IPS-11a (cell line): ENCODE data around the gene PTPRD.
"Not testable (repeated sequence)": the region's sequence is repeated elsewhere in the genome, so short reads cannot be mapped to it uniquely, and the experiment has no call there.

Source experiments
- H3K4me3 ChIP-seq: one replicate; pipeline ENCODE4 v1.5.1; 2013; ENCODE audit warnings: low read depth, low read length, control low read depth

Gene PTPRD

DNA sequence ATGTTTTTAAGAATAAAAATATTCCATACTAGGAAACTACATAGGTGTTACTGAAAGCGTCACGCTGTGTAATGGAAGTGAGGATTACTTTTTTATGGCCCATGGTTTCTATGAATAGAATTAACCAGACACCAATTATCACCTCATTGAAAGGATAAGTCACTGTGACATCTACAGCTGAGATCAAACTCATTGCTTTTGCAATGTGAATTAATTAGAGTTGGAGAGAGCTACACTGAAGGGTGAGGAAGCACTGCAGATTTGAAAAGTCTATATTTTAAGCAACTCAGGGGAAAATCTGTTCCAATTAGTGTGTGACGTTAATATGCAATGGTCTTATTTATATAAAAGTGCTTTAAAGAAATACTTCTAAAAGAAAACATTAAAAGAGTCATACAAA, 1513.2 kb downstream of the PTPRD start:
- no peak overlapping the region for H3K4me3 ChIP-seq

DNA sequence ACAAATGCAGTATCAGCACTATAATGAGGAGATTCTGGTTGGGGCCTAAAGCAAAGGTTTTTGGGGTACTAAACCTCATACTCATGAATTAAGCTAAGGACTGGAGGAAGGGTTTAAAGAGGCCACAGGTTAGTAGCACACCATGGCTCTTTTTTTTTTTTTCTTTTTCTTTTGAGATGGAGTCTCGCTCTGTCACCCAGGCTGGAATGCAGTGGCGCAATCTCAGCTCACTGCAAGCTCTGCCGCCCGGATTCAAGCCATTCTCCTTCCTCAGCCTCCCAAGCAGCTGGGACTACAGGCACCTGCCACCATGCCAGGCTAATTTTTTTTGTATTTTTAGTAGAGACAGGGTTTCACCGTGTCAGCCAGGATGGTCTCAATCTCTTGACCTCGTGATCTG, 1515.5 kb downstream of the PTPRD start:
- not testable (repeated sequence) for H3K4me3 ChIP-seq

DNA sequence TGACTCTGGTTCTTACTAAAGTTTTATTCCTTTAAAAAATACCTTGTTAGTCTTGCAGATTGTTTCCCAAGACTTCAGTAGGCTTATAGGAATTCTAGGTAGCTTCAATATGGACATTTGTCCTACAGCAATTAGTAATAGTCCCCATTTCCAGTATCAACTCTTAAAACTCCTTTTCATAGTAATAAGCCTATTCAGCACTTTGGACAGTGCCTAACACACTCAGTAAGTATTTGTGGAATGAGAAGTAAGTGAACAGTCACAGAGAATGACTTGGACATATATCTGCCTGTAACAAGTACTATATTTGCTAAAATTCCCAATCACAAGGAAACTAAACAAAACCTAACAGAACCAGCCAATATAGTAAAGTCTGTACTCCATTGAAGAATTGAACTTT, 1521.4 kb downstream of the PTPRD start:
- H3K4me3 ChIP-seq = no peak overlapping the region

DNA sequence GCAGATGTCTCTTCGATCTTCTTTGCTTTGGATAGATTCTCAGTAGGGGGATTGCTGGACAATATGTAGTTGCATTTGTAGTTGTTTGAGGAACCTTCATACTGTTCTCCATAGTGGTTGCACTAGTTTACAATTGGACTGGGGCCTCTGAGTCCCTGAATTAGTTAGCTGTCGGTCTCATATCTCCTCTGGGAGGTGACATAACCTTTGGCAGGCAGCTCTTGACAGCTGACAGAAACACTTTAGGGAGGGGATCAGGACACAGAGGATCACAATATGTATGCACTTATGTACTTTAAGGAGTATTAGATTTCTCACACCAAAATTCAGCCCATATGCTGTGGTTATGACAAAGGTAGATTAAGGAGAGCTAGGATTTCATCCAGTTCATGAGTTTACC, 1533.3 kb downstream of the PTPRD start:
- H3K4me3 ChIP-seq = no peak overlapping the region

DNA sequence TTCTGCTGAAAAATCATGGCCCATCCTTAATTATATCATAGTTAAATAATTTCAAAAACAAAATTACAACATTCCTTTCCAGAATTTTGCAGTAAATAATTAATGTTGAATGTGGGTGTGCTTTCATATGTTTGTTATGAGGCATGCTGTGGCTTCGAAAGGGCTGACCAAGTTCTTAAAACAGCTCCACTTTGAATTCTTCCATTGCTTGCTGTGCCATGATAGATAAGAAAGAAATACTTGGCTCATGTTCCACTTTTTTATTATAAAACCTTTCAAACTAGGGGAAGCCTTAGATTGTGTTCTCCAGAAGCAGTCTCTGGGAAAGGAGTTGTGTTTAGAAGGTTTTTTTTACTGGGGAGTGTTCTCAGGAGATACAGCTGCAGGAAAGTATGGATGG, 1534.5 kb downstream of the PTPRD start:
- H3K4me3 ChIP-seq = no peak overlapping the region

DNA sequence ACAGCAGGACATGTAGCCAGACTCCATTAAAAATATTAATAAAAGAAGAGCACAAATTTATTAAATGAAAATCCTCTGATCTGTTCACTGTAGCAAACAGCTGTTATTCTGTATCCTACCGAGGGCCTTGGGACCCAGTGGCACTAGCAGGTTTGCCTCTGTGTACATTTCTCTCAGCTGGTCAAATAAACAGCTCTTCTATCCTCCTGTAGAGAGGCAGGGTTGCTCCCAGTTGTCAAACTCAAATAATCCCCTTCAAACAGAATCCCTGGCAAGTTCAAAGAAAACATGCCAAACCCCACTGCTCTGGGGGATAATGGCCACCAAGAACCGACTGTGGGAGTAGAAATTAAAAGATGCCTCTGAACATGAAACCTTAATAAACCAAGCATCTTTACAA, 1551.2 kb downstream of the PTPRD start:
- H3K4me3 ChIP-seq = no peak overlapping the region

DNA sequence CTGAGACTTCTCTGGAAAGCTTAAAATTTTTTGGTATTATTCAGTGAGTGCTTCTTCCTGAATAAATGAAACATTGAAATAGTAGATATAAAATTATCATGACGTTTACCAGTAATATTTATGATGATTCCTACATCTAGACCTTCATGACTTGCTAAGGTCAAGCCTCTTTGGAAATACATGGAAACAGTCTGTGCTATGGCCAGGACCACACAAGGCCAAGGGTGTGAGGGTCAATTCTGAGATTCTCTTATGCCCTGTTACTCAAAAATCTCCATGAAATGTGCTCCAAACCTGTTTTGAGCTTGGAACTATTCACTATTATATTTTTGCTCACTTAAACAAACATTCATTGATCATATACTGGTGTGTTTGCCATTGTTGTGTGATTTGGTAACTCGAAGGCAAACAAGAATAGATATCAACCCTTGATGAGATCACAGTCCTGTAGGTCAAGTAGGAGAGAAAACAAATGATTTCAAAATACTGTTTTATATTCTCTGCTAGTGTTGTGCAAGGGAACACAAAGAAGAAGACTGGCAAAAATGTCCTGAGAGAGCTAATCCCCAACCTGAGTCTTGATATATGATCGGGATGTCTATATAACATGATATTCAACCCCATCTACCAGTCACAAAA, 1558.3 kb downstream of the PTPRD start:
- H3K4me3 ChIP-seq = no peak overlapping the region

DNA sequence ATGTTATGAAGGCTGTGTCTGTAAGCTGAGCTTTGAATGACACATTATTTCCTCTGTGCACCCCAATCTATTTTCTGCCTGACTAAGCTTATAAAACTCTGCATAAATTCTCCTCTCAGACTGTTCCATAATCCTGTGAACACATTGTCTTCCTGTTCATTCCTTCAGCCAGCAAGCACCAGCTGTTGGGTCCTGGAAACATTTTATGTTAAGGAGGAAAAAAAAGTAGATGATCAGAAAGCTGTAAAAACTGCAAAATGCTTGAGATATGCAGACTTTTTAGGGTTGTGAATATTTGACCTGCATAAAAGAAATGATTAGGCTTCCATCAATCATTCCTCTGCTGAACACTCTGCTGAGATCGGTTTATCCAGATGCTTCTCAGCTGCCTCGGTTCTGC, 1567.2 kb downstream of the PTPRD start:
- no peak overlapping the region for H3K4me3 ChIP-seq

DNA sequence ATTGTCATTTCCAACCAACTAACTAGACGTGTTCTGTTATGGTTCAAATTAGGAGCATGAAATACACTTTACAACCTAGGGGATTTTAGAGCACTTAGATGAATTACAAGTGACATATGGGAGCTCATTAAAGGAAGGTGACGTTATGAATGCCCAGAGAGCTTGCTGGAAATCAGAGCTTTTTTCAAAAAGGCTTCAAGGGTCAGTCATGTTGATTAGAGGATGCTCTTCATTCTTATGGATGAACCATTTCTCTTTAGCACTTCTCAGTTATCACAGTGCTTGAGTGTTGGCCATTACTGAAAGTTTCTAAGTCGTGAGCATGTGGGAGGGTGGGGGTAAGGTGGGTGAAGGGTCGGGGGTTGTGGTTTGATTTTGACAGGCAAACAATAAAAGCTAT, 1567.7 kb downstream of the PTPRD start:
- H3K4me3 ChIP-seq = no peak overlapping the region

DNA sequence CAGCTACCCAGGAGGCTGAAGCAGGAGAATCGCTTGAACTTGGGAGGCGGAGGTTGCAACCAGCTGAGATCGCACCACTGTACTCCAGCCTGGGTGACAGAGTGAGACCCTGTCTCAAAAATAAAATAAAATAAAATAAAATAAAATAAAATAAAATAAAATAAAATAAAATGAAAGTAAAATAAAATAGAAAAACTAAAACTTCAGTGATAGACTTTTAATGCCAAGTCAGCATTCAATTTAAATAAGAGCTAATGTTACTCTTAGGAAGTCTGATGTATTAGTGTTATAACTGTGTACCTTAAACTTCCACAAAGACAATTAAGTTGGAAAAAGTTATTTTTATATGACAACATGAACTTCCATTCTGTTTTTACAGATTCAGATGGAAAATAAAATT, 1569.0 kb downstream of the PTPRD start:
- H3K4me3 ChIP-seq = not testable (repeated sequence)

DNA sequence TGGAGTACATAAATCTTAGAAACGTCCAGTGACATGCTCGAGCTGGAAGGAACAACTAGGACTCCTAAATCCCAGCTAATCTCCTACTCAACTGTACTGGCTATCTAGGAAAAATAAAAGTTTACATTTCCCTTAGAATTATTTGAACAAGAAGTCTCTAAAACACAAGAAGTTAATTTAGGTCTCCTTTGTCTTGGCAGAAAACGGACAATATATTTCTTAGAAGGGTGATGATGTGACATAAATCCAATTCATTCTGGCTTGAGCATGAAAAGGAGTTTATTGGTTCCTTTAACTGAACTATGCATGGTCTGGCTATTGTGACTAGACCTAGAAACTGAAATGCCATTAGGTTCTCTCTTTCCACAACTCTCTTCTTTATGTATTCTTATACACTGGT, 1571.0 kb downstream of the PTPRD start:
- no peak overlapping the region for H3K4me3 ChIP-seq

DNA sequence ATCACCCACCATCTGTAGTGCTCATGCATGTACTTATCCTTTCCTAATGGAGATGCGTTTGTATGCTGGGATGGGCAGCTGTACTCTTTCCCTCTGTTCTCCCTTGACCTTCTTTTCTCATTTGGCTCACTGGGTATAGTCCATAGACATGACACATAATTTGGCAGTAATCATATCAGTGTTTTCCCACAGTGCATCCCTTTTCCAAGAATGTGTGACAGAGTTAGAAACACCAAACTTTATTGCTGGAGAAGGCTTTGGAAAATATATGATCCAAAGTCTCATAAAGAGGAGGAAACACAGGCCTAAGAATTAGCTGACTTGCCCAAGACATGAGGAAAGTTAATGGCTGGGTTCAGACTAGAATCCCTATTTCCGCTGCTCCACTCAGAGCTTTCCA, 1579.8 kb downstream of the PTPRD start:
- H3K4me3 ChIP-seq = no peak overlapping the region

DNA sequence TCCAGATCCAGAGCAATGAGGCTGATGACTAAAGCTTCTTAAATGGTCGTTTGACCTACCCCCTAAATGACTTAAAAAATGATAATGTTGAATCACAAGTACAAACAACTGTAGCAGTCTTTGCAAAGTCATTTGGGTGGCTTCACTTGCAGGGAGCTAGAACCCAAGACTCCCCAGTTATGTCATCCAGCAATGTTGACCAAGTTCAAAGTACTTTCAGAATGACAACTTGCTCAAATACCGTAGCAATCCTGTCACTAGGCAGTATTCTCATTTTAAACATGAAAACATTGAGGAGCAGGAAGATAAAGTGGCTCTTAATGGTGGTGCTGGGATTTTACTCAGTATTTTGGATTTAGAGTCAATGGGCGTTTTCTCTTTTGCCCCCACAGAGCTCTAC, 1596.2 kb downstream of the PTPRD start:
- no peak overlapping the region for H3K4me3 ChIP-seq

DNA sequence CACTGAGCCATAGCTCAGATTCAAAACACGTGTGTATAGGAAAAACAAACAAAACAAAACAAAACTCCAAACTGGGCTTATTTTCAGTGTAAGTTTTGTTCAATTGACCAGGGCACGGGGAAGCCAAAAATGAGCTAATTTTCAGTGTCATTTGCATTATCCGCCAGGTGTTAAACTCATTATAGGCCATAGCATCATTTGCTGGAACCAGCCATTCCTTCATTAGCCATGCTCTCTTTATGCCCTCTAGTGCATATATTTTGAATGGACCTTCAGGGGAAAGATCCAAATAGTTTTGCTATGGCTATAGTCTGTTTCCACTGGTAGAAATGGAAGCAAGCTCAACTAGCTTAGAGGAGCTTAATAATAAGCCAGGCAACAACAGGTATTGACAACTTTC, 1608.0 kb downstream of the PTPRD start:
- no peak overlapping the region for H3K4me3 ChIP-seq

DNA sequence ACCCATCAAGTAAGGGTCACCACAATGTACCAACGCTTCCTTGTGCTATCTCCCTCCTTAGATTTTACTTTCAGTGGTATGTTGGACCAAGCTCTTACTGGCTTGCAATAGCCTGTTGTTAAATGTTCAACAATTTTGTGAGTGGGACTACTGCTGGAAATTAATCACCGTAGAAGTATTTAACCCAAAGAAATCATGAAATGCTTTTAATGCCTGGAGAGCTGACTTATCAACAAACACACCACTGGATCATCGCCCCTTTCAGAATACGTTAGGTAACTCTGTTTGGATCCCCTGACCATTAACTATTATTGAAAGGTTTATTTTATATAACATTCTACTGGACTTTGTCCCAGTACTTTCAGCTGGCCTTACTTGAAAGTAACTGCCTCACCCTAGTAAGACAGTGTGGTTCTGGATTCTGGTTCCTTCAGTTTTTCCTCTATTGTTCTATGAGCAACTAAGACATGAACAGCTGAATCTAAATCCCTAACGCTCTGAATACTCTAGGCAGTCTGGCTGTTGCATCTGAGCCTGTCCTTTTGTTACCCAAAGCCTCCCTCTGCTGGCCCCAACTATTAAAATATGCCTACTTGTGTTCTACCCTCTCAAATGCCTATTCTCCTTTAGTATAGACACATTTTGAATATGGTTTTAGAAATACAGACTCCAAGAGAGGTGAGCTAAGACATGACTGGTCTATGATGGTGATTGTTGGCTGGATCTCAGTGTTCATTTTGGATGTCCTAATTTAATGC, 1609.8 kb downstream of the PTPRD start:
- H3K4me3 ChIP-seq = no peak overlapping the region

DNA sequence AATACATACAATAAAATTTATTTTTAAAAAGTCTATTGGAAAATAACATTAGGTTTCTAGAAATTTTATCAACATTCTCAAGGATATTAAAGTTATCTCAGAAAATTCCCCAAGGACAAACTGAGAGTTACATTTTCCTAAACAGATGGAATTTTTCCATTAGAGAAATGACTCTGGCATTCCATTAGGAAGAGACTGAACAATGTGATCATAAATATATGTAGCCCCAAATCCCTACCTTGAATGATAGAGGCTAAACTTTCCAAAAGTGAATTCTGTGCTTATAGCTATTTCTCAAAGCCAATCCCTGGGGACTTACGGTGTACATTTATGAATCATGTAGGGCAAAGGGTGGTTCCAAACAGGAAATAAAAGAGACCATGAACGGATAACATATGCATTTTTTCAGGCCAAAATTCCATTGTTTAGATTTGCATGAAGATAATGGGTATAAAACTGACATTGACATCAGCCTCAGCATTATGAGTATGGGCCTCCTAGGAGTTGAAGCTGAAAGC, 1632.2 kb downstream of the PTPRD start:
- no peak overlapping the region for H3K4me3 ChIP-seq

DNA sequence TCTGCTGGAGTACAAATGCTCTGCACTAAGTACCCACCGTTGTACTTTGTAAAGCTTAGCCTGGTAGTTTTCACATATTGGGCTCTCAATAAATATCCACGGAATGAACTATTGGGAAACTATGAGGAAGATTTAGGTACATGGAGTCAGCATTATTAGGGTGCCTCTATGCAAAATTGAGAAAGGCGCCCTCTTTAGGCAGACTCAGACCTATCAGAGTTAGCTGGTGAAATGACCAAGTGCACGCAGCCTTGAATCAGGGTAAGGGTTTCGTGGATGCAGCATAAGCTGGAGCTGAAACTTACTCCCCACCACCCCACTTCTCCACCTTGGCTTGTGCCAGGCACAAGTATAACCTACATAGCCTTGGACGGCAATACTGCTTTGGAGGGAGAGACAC, 1634.5 kb downstream of the PTPRD start:
- H3K4me3 ChIP-seq = no peak overlapping the region

DNA sequence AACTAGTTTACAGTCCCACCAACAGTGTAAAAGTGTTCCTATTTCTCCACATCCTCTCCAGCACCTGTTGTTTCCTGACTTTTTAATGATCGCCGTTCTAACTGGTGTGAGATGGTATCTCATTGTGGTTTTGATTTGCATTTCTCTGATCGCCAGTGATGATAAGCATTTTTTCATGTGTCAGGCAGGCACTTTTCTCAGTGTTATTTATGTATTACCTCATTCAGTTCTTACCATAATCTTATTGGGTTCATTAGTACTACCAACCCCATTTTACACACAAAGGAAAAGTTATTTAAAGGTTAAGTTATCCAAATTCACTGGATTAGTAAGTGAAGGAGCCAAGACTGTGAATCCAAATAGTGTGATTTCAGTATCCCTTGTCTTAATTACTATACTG, 1644.5 kb downstream of the PTPRD start:
- H3K4me3 ChIP-seq = not testable (repeated sequence)

DNA sequence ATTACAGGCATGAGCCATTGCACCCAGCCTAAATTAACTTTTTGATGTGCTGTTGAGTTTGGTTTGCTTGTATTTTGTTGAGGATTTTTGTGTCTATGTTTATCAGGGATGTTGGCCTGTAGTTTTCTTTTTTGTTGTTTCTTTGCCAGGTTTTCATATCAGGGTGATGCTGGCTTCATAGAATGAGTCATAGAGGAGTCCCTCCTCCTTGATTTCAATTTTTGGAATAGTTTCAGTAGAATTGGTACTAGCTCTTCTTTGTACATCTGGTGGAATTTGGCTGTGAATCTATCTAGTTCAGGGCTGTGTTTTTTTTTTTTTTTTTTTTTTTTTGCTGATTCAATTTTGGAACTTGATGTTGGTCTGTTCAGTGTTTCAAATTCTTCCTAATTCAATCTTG, 1648.9 kb downstream of the PTPRD start:
- no peak overlapping the region for H3K4me3 ChIP-seq

DNA sequence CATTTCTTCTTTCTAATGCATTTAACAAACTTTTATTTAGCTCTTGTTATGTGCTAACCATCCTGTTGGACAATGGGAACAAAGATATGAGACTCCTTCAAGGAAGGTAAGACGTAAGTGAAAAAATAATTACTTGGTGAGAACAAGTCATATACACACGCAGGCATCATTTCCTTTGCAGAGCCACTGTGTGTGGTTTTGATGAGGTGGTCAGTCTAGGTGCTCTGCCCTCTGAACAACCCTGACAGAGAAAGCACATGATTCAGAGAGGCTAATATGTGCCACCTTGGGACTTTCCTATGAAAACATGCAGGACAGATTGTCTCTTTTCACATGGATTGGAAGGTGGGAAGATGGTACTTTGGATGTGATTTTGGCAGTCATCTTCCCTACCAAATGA, 1650.7 kb downstream of the PTPRD start:
- H3K4me3 ChIP-seq = no peak overlapping the region

DNA sequence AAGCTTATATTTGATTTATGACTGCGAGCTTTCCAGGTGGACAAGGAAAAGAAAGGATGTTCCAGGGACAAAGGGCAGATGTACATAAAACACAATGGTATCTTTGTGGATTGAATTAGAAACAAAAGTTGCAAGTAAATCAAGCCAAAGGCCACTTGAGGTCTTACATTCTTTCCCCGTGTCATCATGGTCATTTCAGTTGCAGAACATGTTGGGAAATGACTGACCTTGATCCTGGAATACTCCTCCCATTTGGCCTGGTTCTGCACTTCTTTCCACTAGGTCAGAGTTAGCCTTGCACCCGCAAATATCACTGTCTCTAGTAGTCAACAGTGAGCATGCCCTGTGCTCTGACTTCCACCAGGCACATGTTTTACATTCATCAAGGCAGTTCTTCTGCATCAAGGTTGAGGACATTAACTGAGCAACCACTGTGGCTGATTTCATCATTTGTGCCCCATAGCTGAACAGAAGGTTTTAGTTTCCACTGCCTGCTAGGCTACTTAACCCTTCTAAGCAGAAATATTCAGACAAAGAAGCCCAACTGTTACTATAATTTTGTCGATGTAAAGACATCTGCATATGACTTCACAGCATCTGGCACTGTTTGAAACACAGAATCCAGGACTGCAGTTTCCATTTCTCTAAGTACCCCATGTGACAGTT, 1651.5 kb downstream of the PTPRD start:
- no peak overlapping the region for H3K4me3 ChIP-seq

DNA sequence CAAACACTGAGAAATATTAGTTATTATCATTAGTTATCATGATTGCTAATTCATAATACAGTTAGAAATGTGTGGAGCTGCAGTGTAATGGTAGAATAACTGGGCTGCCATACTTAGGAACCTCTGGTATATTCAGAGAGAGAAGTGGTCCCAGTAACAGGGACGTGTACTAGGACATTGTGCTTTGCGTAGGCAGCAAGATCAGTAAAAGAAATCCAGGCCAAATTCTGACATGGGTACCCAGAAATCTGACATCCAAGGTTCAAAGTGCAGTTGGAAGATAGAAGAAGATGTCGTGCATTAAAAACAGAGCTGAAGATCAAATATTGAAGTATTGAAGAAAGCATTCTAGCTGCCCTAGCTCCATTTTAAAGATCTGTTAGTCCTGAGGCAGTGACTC, 1652.5 kb downstream of the PTPRD start:
- H3K4me3 ChIP-seq = no peak overlapping the region
